NCI-H2196 (cell line): ENCODE data around the gene NBPF3.
A peak's percentile ranks its signal among the peaks of the same experiment; 100 is the strongest.
"Not testable (repeated sequence)": the region's sequence is repeated elsewhere in the genome, so short reads cannot be mapped to it uniquely, and the experiment has no call there.

ENCODE experiments used
- DNase-seq: peaks from one replicate; lab custom pipeline; 2025; ENCODE audit not compliant: unreplicated experiment; lab: John Stamatoyannopoulos, UW

NBPF3 gene

GRCh38 chr1:21517660-21518480 is 77.9 kb downstream of the NBPF3 start:
- no peak for DNase-seq

DNA sequence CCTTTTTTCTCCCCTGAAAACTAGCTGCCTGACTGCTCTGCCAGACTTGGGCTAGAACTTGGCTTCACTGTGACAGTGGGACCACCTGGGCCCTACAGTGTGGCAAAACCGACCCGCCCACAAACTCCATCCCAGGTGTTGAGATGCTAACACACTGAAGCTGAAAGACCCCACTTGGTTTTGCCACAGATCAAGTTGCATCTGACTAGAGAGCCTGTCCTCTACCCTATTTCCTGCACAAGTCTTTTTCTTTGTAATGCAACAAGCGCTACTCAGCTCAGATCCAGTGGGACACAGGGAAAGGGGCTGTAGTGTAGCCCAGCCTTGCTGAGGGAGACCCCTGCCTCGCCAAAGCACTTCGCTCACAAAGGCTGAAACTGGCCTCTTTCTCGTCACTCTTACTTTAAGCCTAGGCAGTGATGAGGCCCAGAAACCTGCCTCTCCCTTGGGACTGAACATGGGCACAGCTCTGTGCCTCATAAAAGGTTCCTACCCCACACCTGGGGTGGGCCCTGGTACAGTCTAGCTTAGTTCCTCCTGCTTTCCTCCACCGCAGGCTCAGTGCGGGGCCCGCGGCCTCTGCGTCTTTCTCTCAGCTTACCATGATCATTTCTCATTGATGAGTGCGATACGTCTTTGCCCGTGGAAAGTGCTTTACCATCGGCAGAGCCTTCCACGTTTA is 79.0 kb downstream of the NBPF3 start:
- no peak for DNase-seq

GRCh38 chr1:21519486-21520070 is 79.6 kb downstream of the NBPF3 start:
- DNase-seq: not testable (repeated sequence)

DNA sequence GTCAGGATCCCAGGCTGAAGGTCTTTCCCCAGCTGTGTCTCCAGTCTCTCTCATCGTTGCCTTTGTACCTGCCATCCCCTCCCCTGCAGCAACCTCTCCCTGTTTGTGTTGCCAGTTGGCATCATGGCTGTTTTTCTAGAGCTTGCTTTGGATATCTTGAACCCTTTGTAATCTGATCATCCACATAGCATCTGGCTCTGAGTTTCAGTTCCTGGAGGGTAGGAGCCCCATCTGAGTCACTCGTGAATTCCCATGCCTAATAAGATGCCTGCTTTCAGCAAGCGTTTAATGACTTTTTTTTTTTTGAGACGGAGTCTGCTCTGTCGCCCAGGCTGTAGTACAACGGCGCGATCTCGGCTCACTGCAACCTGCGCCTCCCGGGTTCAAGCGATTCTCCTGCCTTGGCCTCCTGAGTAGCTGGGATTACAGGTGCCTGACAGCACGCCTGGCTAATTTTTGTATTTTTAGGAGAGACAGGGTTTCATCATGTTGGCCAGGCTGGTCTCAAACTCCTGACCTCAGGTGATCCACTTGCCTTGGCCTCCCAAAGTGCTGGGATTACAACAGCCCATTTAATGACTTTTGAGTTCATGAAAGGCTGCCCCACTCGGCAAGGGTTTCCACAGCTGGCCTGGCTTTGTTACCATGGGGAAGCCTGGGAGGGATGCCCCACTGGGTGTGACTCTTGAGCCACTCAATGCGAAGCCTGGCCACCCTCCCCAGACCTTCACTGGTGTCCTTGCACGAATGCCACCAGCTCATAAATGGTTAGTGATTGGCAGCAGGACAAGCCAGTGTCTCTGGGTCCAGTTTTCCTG is 81.2 kb downstream of the NBPF3 start:
- DNase-seq: peak; percentile 35

DNA sequence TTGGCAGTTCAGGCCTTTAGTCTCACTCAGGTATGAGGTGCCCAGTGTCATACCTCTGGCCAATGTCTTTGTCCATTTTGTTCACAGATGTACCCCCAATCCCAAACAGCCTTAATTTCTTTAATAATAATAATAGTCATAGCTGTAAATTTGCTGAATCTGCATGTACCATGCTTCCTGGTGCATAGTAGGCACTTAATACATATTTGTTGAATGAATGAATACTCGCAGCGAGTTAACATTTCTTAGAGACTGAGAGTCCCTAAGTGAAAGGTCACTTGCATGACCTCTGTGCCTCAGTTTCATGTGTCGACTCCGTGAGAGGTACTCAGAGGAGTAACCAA is 81.8 kb downstream of the NBPF3 start:
- no peak for DNase-seq

GRCh38 chr1:21522525-21523038 is 82.6 kb downstream of the NBPF3 start:
- DNase-seq: no peak

DNA sequence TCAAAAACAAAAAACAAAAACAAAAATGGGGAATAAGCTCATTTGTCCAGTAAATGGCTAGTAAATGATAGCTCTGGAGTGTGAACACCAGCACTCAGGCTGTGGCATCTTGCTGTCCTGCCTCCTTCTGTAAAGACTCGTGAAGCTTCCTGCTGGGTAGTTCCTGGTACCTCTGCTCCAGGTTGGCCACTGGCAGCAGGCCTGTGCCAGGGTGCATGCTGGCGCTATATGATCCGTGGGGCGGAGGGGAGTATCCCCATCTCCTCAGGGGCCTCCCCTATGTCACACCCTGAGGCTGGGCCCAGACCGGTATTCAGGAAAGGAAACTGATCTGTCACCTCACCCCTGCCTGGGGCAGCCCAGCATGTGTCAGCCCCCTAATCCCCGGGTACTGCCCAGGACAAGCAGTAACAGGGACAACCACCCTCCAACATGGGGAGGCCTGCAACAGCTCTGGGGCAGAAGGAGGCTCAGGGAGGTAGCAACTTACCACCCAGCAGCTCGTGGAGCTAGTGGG is 83.4 kb downstream of the NBPF3 start:
- DNase-seq: no peak

- DNase-seq: no peak
Observed at GRCh38 chr1:21524220-21524619, 84.3 kb downstream of the NBPF3 start.

GRCh38 chr1:21524686-21525339 is 84.9 kb downstream of the NBPF3 start:
- no peak for DNase-seq

DNA sequence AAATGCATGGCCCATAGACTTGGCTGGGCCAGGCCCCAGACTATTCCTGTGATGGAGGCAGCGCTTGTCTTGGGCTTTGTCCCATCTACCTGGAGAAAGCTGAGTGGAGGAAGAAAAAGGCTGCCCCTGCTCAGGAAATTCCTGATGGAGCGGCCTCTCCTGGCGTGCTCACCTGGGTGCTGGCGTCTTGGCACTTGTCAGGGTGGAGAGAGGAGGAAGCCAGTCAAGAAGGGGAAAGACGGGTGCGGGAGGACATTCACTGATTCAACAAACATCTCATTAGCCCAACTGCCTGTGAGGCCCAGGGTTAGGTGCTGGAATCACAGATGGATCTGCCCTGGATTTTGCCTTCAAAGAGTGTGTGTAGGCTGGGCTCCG is 85.4 kb downstream of the NBPF3 start:
- DNase-seq: no peak

DNA sequence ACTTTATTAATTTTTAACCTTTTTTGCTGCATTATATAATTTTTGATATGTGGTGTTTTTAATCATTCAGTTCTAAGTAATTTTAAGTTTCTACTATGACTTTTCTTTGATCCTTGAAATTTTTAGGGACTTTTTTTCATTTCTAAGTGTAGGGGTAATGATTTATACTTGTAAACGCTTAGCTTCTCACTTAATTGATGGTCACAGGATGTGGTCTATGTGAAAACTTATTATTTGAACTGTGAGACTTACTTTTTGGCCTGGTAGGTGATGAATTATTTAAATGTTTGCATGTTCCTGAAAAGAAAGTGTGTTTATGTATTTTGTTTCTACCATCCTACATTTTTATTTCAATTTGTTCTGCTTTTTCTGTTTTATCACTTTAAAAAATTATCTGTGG is 86.5 kb downstream of the NBPF3 start:
- no peak for DNase-seq

DNA sequence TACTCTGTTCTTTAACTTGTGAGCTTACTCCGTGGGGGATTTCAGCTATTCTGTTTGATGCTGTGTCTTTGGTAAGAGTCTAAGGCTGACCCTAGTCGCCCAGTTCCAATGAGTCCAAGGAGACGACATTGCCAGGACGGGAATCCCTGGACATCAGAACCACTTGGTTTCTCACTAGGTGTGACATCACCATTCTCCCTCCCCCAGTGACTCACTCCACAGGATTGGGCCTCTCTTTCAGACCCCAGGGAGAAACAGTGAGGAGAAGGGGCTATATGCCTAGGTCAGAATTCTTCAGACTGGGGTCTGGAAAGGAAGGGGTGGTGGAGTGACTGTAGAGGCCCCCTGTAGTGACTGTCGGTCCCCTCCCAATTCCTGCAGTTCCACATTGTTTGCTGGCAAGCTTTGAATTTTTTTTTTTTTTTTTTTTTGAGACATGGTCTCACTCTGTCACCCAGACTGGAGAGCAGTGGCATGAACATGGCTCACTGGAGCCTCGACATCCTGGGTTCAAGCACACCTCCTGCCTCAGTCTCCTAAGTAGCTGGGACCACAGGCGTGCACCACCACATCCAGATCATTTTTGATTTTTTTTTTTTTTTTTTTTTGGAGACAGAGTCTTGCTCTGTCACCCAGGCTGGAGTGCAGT is 90.6 kb downstream of the NBPF3 start:
- DNase-seq: no peak

GRCh38 chr1:21531241-21531640 is 91.3 kb downstream of the NBPF3 start:
- no peak for DNase-seq

- DNase-seq: no peak
Observed at GRCh38 chr1:21532496-21532895, 92.6 kb downstream of the NBPF3 start.

- DNase-seq: no peak
Observed at GRCh38 chr1:21532992-21533534, 93.1 kb downstream of the NBPF3 start.

DNA sequence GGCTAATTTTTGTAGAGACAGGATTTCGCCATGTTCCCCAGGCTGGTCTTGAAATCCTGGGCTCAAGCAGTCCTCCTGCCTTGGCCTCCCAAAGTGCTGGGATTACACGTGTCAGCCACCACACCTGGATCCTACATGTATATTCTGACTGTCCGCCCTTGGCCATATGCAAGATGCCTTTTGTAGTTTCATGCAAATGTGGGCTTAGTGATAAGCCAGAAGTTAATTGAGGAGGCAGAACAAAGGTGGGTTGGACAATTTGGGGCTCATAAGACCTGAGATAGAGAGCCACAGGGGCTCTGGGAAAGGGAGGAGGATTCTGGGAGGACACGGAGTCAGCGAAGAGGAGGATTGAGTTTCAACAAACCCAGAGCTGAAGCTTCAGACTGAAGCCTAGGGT is 94.2 kb downstream of the NBPF3 start:
- DNase-seq: no peak
